H1 (cell line): ENCODE results near the gene GAB2. TPM values are rescaled to one million over a fixed set of nuclear protein-coding genes. Genes with fewer than 3 reads are reported as not detected.

Experiments
- CTCF ChIA-PET: fragments of 300-600 bp; sonication (Branson Sonifier 250); formaldehyde crosslinking; loops from one replicate; lab custom pipeline; 2021; ENCODE audit not compliant: partially characterized antibody; lab: Charles Lee
- POLR2A ChIA-PET: fragments of 300-600 bp; sonication (Branson Sonifier 250); formaldehyde crosslinking; loops from one replicate; lab custom pipeline; 2021; ENCODE audit warnings: inconsistent platforms; ENCODE audit not compliant: partially characterized antibody; lab: Charles Lee
- DNase-seq, 2 experiments: peaks; one replicate each; pipeline versions ENCODE4 v3.0.0 to v3.0.0-alpha.2; 2010 to 2022; ENCODE audit warnings: low spot score in 2 of 2, low read depth in 1 of 2, mixed read lengths in 1 of 2
- FAIRE-seq: peaks from 2 replicates; lab custom pipeline; 2011; peaks lifted over from hg19 to GRCh38; lab: Jason Lieb, UNC
- H2AFZ ChIP-seq: 2 replicates; pipeline ENCODE4 v1.8.1; 2012; ENCODE audit warnings: low read length, inconsistent platforms
- H2AK5ac ChIP-seq: 2 replicates; pipeline ENCODE4 v1.6.1; 2013; ENCODE audit warnings: low read depth, low read length
- H2BK120ac ChIP-seq: replicated peaks from 2 replicates; pipeline ENCODE3; 2013; ENCODE audit warnings: low read depth, low read length, inconsistent platforms
- H2BK12ac ChIP-seq: 2 replicates; pipeline ENCODE4 v1.6.1; 2013; ENCODE audit warnings: low read depth, low read length
- H2BK15ac ChIP-seq: 2 replicates; pipeline ENCODE4 v1.6.1; 2013; ENCODE audit warnings: low read length
- H2BK20ac ChIP-seq: 2 replicates; pipeline ENCODE4 v1.6.1; 2013; ENCODE audit warnings: low read length
- H2BK5ac ChIP-seq: 2 replicates; pipeline ENCODE4 v1.6.1; 2013; ENCODE audit warnings: low read depth, low read length
- H3K14ac ChIP-seq: 2 replicates; pipeline ENCODE4 v1.6.1; 2013; ENCODE audit warnings: inconsistent platforms; ENCODE audit not compliant: insufficient read length
- H3K18ac ChIP-seq: 2 replicates; pipeline ENCODE4 v1.6.1; 2013; ENCODE audit warnings: low read length; ENCODE audit errors: extremely low read depth
- H3K23ac ChIP-seq: 2 replicates; pipeline ENCODE4 v1.6.1; 2013; ENCODE audit warnings: inconsistent platforms; ENCODE audit not compliant: insufficient read length
- H3K23me2 ChIP-seq: 2 replicates; pipeline ENCODE4 v1.6.1; 2013; ENCODE audit warnings: low read depth, low read length
- H3K27ac ChIP-seq: 2 replicates; pipeline ENCODE4 v1.6.1; 2011; ENCODE audit warnings: low read depth, low read length, inconsistent platforms
- H3K27me3 ChIP-seq, 4 experiments: replicated peaks in 1 of 4; 1 replicate in 1 of 4; 2 replicates in 3 of 4; pipeline versions ENCODE4 v1.6.1 to v1.8.1; 2011 to 2013; ENCODE audit warnings: low read length in 3 of 4, mild to moderate bottlenecking in 3 of 4, inconsistent platforms in 2 of 4, mixed read lengths in 2 of 4, moderate library complexity in 1 of 4; ENCODE audit not compliant: control insufficient read depth in 3 of 4, insufficient read depth in 3 of 4; ENCODE audit errors: extremely low read depth in 1 of 4
- H3K36me3 ChIP-seq, 4 experiments: 2 replicates each; pipeline versions ENCODE4 v1.6.1 to v1.8.1; 2011 to 2013; ENCODE audit warnings: mild to moderate bottlenecking in 4 of 4, low read length in 3 of 4, moderate library complexity in 2 of 4, control low read depth in 1 of 4, inconsistent platforms in 1 of 4; ENCODE audit not compliant: insufficient read depth in 4 of 4, control insufficient read depth in 2 of 4
- H3K4ac ChIP-seq: replicated peaks from 2 replicates; pipeline ENCODE3; 2013; ENCODE audit warnings: low read length, low read depth, mixed read lengths, inconsistent platforms; ENCODE audit not compliant: insufficient read length
- H3K4me1 ChIP-seq, 4 experiments: replicated peaks in 1 of 4; 1 replicate in 1 of 4; 2 replicates in 3 of 4; pipeline versions ENCODE4 v1.6.1 to v1.8.1; 2011 to 2013; ENCODE audit warnings: low read length in 3 of 4, inconsistent platforms in 2 of 4, mixed read lengths in 1 of 4; ENCODE audit not compliant: insufficient read depth in 4 of 4, control insufficient read depth in 3 of 4
- H3K4me2 ChIP-seq, 2 experiments: 2 replicates each; pipeline versions ENCODE4 v1.6.1 to v1.8.1; 2011 to 2013; ENCODE audit warnings: low read depth in 2 of 2, low read length in 2 of 2, control low read depth in 1 of 2, inconsistent platforms in 1 of 2, mild to moderate bottlenecking in 1 of 2; ENCODE audit not compliant: insufficient read depth in 1 of 2
- H3K4me3 ChIP-seq, 4 experiments: fragments of 200-600, 300-600 bp in 1 of 4; sonication (generic), shearing (Covaris generic), sonication (Bioruptor Twin) in 1 of 4; 2 replicates each; pipeline versions ENCODE4 v1.5.1 to v1.8.1; 2011 to 2016; ENCODE audit warnings: low read length in 4 of 4, low read depth in 3 of 4, control low read depth in 2 of 4, inconsistent platforms in 2 of 4, mild to moderate bottlenecking in 2 of 4, mixed read lengths in 1 of 4, moderate library complexity in 1 of 4; ENCODE audit not compliant: insufficient read depth in 2 of 4; ENCODE audit errors: extremely low read depth in 1 of 4
- H3K56ac ChIP-seq: replicated peaks from 2 replicates; pipeline ENCODE3; 2013; ENCODE audit warnings: low read depth, mild to moderate bottlenecking, mixed read lengths, low read length, inconsistent platforms; ENCODE audit not compliant: insufficient read length
- H3K79me1 ChIP-seq: 2 replicates; pipeline ENCODE4 v1.6.1; 2013; ENCODE audit warnings: low read depth, low read length, control low read depth
- H3K79me2 ChIP-seq, 2 experiments: 2 replicates each; pipeline versions ENCODE4 v1.6.1 to v1.8.1; 2012 to 2013; ENCODE audit warnings: low read length in 2 of 2, mild to moderate bottlenecking in 2 of 2, inconsistent platforms in 1 of 2; ENCODE audit not compliant: insufficient read depth in 2 of 2, control insufficient read depth in 1 of 2
- H3K9ac ChIP-seq, 4 experiments: replicated peaks in 1 of 4; 1 replicate in 1 of 4; 2 replicates in 3 of 4; pipeline versions ENCODE4 v1.6.1 to v1.8.1; 2011 to 2013; ENCODE audit warnings: low read depth in 3 of 4, low read length in 3 of 4, control low read depth in 2 of 4, mild to moderate bottlenecking in 2 of 4, moderate library complexity in 2 of 4, inconsistent platforms in 1 of 4; ENCODE audit errors: extremely low read depth in 1 of 4
- H3K9me3 ChIP-seq, 2 experiments: 2 replicates each; pipeline versions ENCODE4 v1.6.1 to v1.8.1; 2012 to 2013; ENCODE audit warnings: mild to moderate bottlenecking in 2 of 2, moderate library complexity in 2 of 2, control low read depth in 1 of 2, inconsistent platforms in 1 of 2, low read depth in 1 of 2, low read length in 1 of 2, mixed read lengths in 1 of 2; ENCODE audit not compliant: insufficient read depth in 2 of 2
- H4K20me1 ChIP-seq, 2 experiments: replicated peaks in 1 of 2; 2 replicates each; pipeline versions ENCODE3 to v1.8.1; 2011 to 2013; ENCODE audit warnings: inconsistent platforms in 2 of 2, low read length in 2 of 2, mild to moderate bottlenecking in 1 of 2; ENCODE audit not compliant: insufficient read depth in 2 of 2, control insufficient read depth in 1 of 2
- H4K5ac ChIP-seq: 2 replicates; pipeline ENCODE4 v1.6.1; 2013; ENCODE audit warnings: low read length, low read depth, mixed read lengths, inconsistent platforms; ENCODE audit not compliant: insufficient read length
- H4K8ac ChIP-seq: 2 replicates; pipeline ENCODE4 v1.8.0; 2013; ENCODE audit warnings: mild to moderate bottlenecking, moderate library complexity, low read length, inconsistent platforms; ENCODE audit not compliant: insufficient read depth; ENCODE audit errors: extremely low read depth
- H4K91ac ChIP-seq: replicated peaks from 2 replicates; pipeline ENCODE3; 2013; ENCODE audit warnings: low read length, mixed read lengths, inconsistent platforms; ENCODE audit not compliant: insufficient read length
- ATF3 ChIP-seq: IDR thresholded peaks from 2 replicates; pipeline ENCODE4 v1.6.1; 2011; ENCODE audit warnings: low read depth, mild to moderate bottlenecking, low read length; ENCODE audit not compliant: insufficient read depth
- BRCA1 ChIP-seq: IDR thresholded peaks from 2 replicates; pipeline ENCODE4 v1.6.1; 2012; ENCODE audit warnings: low read depth, low read length, improper control_type of control experiment
- CHD2 ChIP-seq: IDR thresholded peaks from 2 replicates; pipeline ENCODE4 v1.6.1; 2012; ENCODE audit warnings: low read length, improper control_type of control experiment
- CREB1 ChIP-seq: IDR thresholded peaks from 2 replicates; pipeline ENCODE4 v1.6.1; 2012; ENCODE audit warnings: inconsistent platforms
- CTBP2 ChIP-seq: IDR thresholded peaks from 2 replicates; pipeline ENCODE4 v1.7.0; 2011; ENCODE audit warnings: borderline replicate concordance, mild to moderate bottlenecking, moderate library complexity, mixed read lengths, low read length; ENCODE audit not compliant: insufficient read depth, insufficient read length
- HDAC2 ChIP-seq, 2 experiments: fragments of 300-600 bp in 1 of 2; sonication (generic) in 1 of 2; IDR thresholded peaks; 2 replicates each; pipeline ENCODE4 v1.6.1; 2011 to 2012; ENCODE audit warnings: low read depth in 2 of 2, low read length in 2 of 2, mild to moderate bottlenecking in 2 of 2, moderate library complexity in 2 of 2, borderline replicate concordance in 1 of 2, inconsistent platforms in 1 of 2
- NRF1 ChIP-seq: IDR thresholded peaks from 2 replicates; pipeline ENCODE4 v1.6.1; 2011; ENCODE audit warnings: mild to moderate bottlenecking, low read depth, low read length, improper control_type of control experiment
- RAD21 ChIP-seq, 2 experiments: IDR thresholded peaks in 1 of 2; conservative IDR thresholded peaks in 1 of 2; 2 replicates each; pipeline ENCODE4 v1.6.1; 2011; ENCODE audit warnings: low read depth in 2 of 2, low read length in 2 of 2, improper control_type of control experiment in 1 of 2, inconsistent platforms in 1 of 2, mild to moderate bottlenecking in 1 of 2, moderate library complexity in 1 of 2
- SIX5 ChIP-seq: IDR thresholded peaks from 2 replicates; pipeline ENCODE4 v1.6.1; 2011; ENCODE audit warnings: mild to moderate bottlenecking, low read depth, low read length
- TCF12 ChIP-seq: IDR thresholded peaks from 2 replicates; pipeline ENCODE4 v1.6.1; 2011; ENCODE audit warnings: low read depth, mild to moderate bottlenecking, low read length
- TEAD4 ChIP-seq: IDR thresholded peaks from 2 replicates; pipeline ENCODE4 v1.6.1; 2012; ENCODE audit warnings: low read depth, low read length, inconsistent platforms, mixed read lengths
- ZNF274 ChIP-seq: IDR thresholded peaks from 2 replicates; pipeline ENCODE4 v1.7.0; 2012; ENCODE audit warnings: low read length, borderline replicate concordance; ENCODE audit errors: extremely low read depth
- WGBS, 2 experiments: shearing (Covaris generic) in 1 of 2; methylation state at CpG; one replicate each; pipeline versions ENCODE4 v1.1.6 to v1.1.7; 2013 to 2015; ENCODE audit warnings: low lambda C conversion rate in 2 of 2, mixed read lengths in 2 of 2, inconsistent platforms in 1 of 2, low coverage in 1 of 2, missing lambda C conversion rate in 1 of 2; ENCODE audit not compliant: insufficient replicate concordance in 2 of 2, insufficient coverage in 1 of 2, insufficient read length in 1 of 2; ENCODE audit errors: extremely low coverage in 1 of 2, missing lambda C conversion rate in 1 of 2; 5-methylcytosine and 5-hydroxymethylcytosine counted together
- polyA plus RNA-seq, 7 experiments: library from polyadenylated mRNA; depleted of rRNA in 3 of 7; stranded (reverse) in 5 of 7; unstranded in 2 of 7; fragments of >200 nt in 5 of 7; fragments of 200-250 nt in 2 of 7; gene quantifications; 1 replicate in 5 of 7; 2 replicates in 1 of 7; 4 replicates in 1 of 7; pipeline versions ENCODE4 v1.2.1 to v1.2.3, GENCODE V29; 2011 to 2013; ENCODE audit warnings: missing spikeins in 2 of 7, mixed read lengths in 2 of 7
- total RNA-seq: library from RNA; stranded (reverse); fragmentation: NEBNext Ultra II Directional; extraction: Animal tissue kit (Norgen Biotek cat#: 25700); gene quantifications from 2 replicates; pipeline ENCODE4 v1.2.1, GENCODE V29; 2021

Gene GAB2
- total and polyA plus RNA-seq, 2 of the 8 experiments (the other 6 are each of a cell fraction or from before 2014, with no cell fraction given), result 6.3 to 14.0 TPM

- FAIRE-seq (no peak), DNase-seq (no peak)
- H3K4me2 ChIP-seq, result no peak overlapping the region
- ChIA-PET POLR2A (no interaction called here), CTCF (no interaction called here)
- no peak overlapping the region for H2AFZ ChIP-seq
- H4K91ac ChIP-seq, result no peak overlapping the region
- no peaks in the 10 kb centered on the region for H3K79me1 ChIP-seq
- H4K8ac ChIP-seq, result no peak overlapping the region
- no peak overlapping the region for H2BK12ac ChIP-seq
- H3K23me2 ChIP-seq, result no peaks in the 10 kb centered on the region
- H2BK120ac ChIP-seq, result no peak overlapping the region
- H3K23ac ChIP-seq, result no peak overlapping the region
- no peaks in the 10 kb centered on the region for H3K9me3 ChIP-seq
- no peak overlapping the region for H2BK15ac ChIP-seq
- no peaks in the 10 kb centered on the region for H3K27me3 ChIP-seq
- no peak overlapping the region for H2AK5ac ChIP-seq
- H3K4ac ChIP-seq, result no peak overlapping the region
- H2BK5ac ChIP-seq, result no peak overlapping the region
- H3K4me1 ChIP-seq, result no peaks in the 10 kb centered on the region
- WGBS, 2 experiments, result 90% methylated on average over 2 of the region's 2 CpGs; no CpG with 5 or more reads in 1 of the 2 experiments
- no peak overlapping the region for H2BK20ac ChIP-seq
- H3K27ac ChIP-seq, result no peak overlapping the region
- H4K20me1 ChIP-seq, result no peaks in the 10 kb centered on the region
- no peak overlapping the region for H4K5ac ChIP-seq
- H3K36me3 ChIP-seq, result no peaks in the 10 kb centered on the region
- H3K9ac ChIP-seq, result no peak overlapping the region
- no peak overlapping the region for H3K14ac ChIP-seq
- H3K18ac ChIP-seq, result no peak overlapping the region
- H3K4me3 ChIP-seq, result no peak overlapping the region
- H3K79me2 ChIP-seq, result no peaks in the 10 kb centered on the region; a peak in 1 of 4 replicates
- H3K56ac ChIP-seq, result no peak overlapping the region
- TF ChIP-seq RAD21 (IDR thresholded peaks at IDR 0.05 in 1 of 2, conservative IDR thresholded peaks at IDR 0.05 in 1 of 2; ENCODE audit: low read depth in 2 of 2, low read length in 2 of 2), result no peak
- no peak for TF ChIP-seq BRCA1
- TF ChIP-seq ATF3, result no peak
- no peak for TF ChIP-seq TCF12
- no peak for TF ChIP-seq NRF1
- no peak for TF ChIP-seq TEAD4
- no peak for TF ChIP-seq CTBP2
- no peak for TF ChIP-seq ZNF274
- TF ChIP-seq HDAC2 (IDR thresholded peaks at IDR 0.05; ENCODE audit: borderline replicate concordance in 1 of 2, low read depth in 2 of 2, low read length in 2 of 2), result no peak
- TF ChIP-seq CREB1, result no peak
- no peak for TF ChIP-seq SIX5
- no peak for TF ChIP-seq CHD2
Measured at GRCh38 chr11:78343303-78343702, 74.3 kb downstream of the GAB2 start.
